H9 (cell line): ENCODE results near the gene POC5. TPM values are rescaled to one million over a fixed set of nuclear protein-coding genes. Genes with fewer than 3 reads are reported as not detected.

ENCODE experiments used
- DNase-seq: peaks from one replicate; pipeline ENCODE4 v3.0.0-alpha.2; 2017
- H2AFZ ChIP-seq: one replicate; pipeline ENCODE4 v1.6.1; 2013; ENCODE audit warnings: mild to moderate bottlenecking, low read length, control low read depth, moderate library complexity
- H2AK5ac ChIP-seq: 2 replicates; pipeline ENCODE4 v1.6.1; 2013; ENCODE audit warnings: low read length, control low read depth, mixed read lengths; ENCODE audit not compliant: insufficient read length
- H2BK120ac ChIP-seq: one replicate; pipeline ENCODE4 v1.6.1; 2013; ENCODE audit warnings: low read depth, mild to moderate bottlenecking, low read length, control low read depth, inconsistent platforms; ENCODE audit not compliant: poor library complexity, severe bottlenecking
- H2BK12ac ChIP-seq: 2 replicates; pipeline ENCODE4 v1.6.1; 2013; ENCODE audit warnings: low read length, control low read depth, mixed read lengths, low read depth; ENCODE audit not compliant: insufficient read length
- H2BK15ac ChIP-seq: 2 replicates; pipeline ENCODE4 v1.6.1; 2013; ENCODE audit warnings: low read depth, low read length, control low read depth
- H2BK20ac ChIP-seq: one replicate; pipeline ENCODE4 v1.6.1; 2013; ENCODE audit warnings: low read depth, mild to moderate bottlenecking, low read length, control low read depth, inconsistent platforms; ENCODE audit not compliant: poor library complexity, severe bottlenecking
- H2BK5ac ChIP-seq: 2 replicates; pipeline ENCODE4 v1.6.1; 2013; ENCODE audit warnings: low read length, control low read depth, mixed read lengths; ENCODE audit not compliant: insufficient read length
- H3K14ac ChIP-seq: 2 replicates; pipeline ENCODE4 v1.6.1; 2013; ENCODE audit warnings: low read length, control low read depth; ENCODE audit not compliant: insufficient read depth
- H3K18ac ChIP-seq: 2 replicates; pipeline ENCODE4 v1.6.1; 2013; ENCODE audit warnings: low read depth, mild to moderate bottlenecking, mixed read lengths, low read length, control low read depth; ENCODE audit not compliant: insufficient read length
- H3K23ac ChIP-seq: 2 replicates; pipeline ENCODE4 v1.6.1; 2013; ENCODE audit warnings: low read length, control low read depth, mixed read lengths, low read depth; ENCODE audit not compliant: insufficient read length
- H3K23me2 ChIP-seq: 2 replicates; pipeline ENCODE4 v1.6.1; 2013; ENCODE audit warnings: low read depth, mild to moderate bottlenecking, mixed read lengths, low read length, control low read depth; ENCODE audit not compliant: insufficient read length, poor library complexity, severe bottlenecking
- H3K27ac ChIP-seq: 2 replicates; pipeline ENCODE4 v1.5.1; 2013; ENCODE audit warnings: low read length, control low read depth, mixed read lengths, low read depth; ENCODE audit not compliant: insufficient read length
- H3K27me3 ChIP-seq: 2 replicates; pipeline ENCODE4 v1.6.1; 2013; ENCODE audit warnings: low read length, control low read depth, inconsistent platforms; ENCODE audit not compliant: insufficient read depth
- H3K4ac ChIP-seq: 2 replicates; pipeline ENCODE4 v1.6.1; 2013; ENCODE audit warnings: low read depth, mild to moderate bottlenecking, control low read depth, inconsistent platforms, low read length, moderate library complexity
- H3K4me1 ChIP-seq: 2 replicates; pipeline ENCODE4 v1.6.1; 2013; ENCODE audit warnings: low read length, control low read depth, inconsistent platforms; ENCODE audit not compliant: insufficient read depth
- H3K4me2 ChIP-seq: 2 replicates; pipeline ENCODE4 v1.6.1; 2013; ENCODE audit warnings: low read length, control low read depth, mixed read lengths; ENCODE audit not compliant: insufficient read length, insufficient read depth
- H3K56ac ChIP-seq: 2 replicates; pipeline ENCODE4 v1.6.1; 2013; ENCODE audit warnings: low read depth, mild to moderate bottlenecking, mixed read lengths, low read length, control low read depth; ENCODE audit not compliant: insufficient read length
- H3K79me1 ChIP-seq: 2 replicates; pipeline ENCODE4 v1.6.1; 2013; ENCODE audit warnings: low read depth, mild to moderate bottlenecking, moderate library complexity, low read length, control low read depth, inconsistent platforms; ENCODE audit not compliant: insufficient read depth, poor library complexity, severe bottlenecking
- H3K79me2 ChIP-seq: 2 replicates; pipeline ENCODE4 v1.6.1; 2013; ENCODE audit warnings: low read length, control low read depth, inconsistent platforms; ENCODE audit not compliant: insufficient read depth
- H3K9ac ChIP-seq: 2 replicates; pipeline ENCODE4 v1.6.1; 2013; ENCODE audit warnings: low read length, control low read depth, mixed read lengths; ENCODE audit not compliant: insufficient read length; ENCODE audit errors: extremely low read depth
- H3K9me3 ChIP-seq: one replicate; pipeline ENCODE4 v1.6.1; 2013; ENCODE audit warnings: low read depth, low read length, inconsistent platforms; ENCODE audit not compliant: control insufficient read depth
- H3T11ph ChIP-seq: one replicate; pipeline ENCODE4 v1.6.1; 2013; ENCODE audit warnings: mild to moderate bottlenecking, low read length, control low read depth, inconsistent platforms
- H4K20me1 ChIP-seq: one replicate; pipeline ENCODE4 v1.6.1; 2013; ENCODE audit not compliant: control insufficient read depth, insufficient read length, insufficient read depth
- H4K5ac ChIP-seq: 2 replicates; pipeline ENCODE4 v1.6.1; 2013; ENCODE audit warnings: low read depth, mild to moderate bottlenecking, mixed read lengths, low read length, control low read depth; ENCODE audit not compliant: insufficient read length
- H4K8ac ChIP-seq: replicated peaks from 2 replicates; pipeline ENCODE4 v1.6.1; 2013; ENCODE audit warnings: low read length, control low read depth, mixed read lengths, low read depth; ENCODE audit not compliant: insufficient read length
- H4K91ac ChIP-seq: 2 replicates; pipeline ENCODE4 v1.6.1; 2013; ENCODE audit warnings: low read depth, mild to moderate bottlenecking, moderate library complexity, mixed read lengths, low read length, control low read depth; ENCODE audit not compliant: insufficient read length
- H3K27ac Mint-ChIP-seq, 3 experiments: 2 replicates in 2 of 3; 3 replicates in 1 of 3; pipeline ENCODE4 v1.8.0; 2020 to 2021; ENCODE audit warnings: mixed read lengths in 3 of 3, mild to moderate bottlenecking in 1 of 3, moderate library complexity in 1 of 3
- H3K27me3 Mint-ChIP-seq: 2 replicates; pipeline ENCODE4 v1.8.0; 2021; ENCODE audit warnings: low read depth, mild to moderate bottlenecking, moderate library complexity, mixed read lengths
- H3K36me3 Mint-ChIP-seq, 3 experiments: 2 replicates in 2 of 3; 3 replicates in 1 of 3; pipeline ENCODE4 v1.8.0; 2020 to 2021; ENCODE audit warnings: low read depth in 3 of 3, mixed read lengths in 3 of 3; ENCODE audit not compliant: insufficient read depth in 1 of 3
- H3K4me1 Mint-ChIP-seq, 2 experiments: 2 replicates each; pipeline ENCODE4 v1.8.0; 2020; ENCODE audit warnings: mixed read lengths in 2 of 2
- H3K4me3 Mint-ChIP-seq, 2 experiments: 2 replicates in 1 of 2; 3 replicates in 1 of 2; pipeline ENCODE4 v1.8.0; 2020 to 2021; ENCODE audit warnings: mild to moderate bottlenecking in 2 of 2, mixed read lengths in 2 of 2, moderate library complexity in 1 of 2
- H3K9me3 Mint-ChIP-seq, 2 experiments: 2 replicates in 1 of 2; 3 replicates in 1 of 2; pipeline ENCODE4 v1.8.0; 2020; ENCODE audit warnings: mild to moderate bottlenecking in 2 of 2, mixed read lengths in 2 of 2, moderate library complexity in 1 of 2
- CTCF ChIP-seq: fragments of 200-600 bp; sonication (generic); conservative IDR thresholded peaks from 3 replicates; pipeline ENCODE4 v1.8.0; 2021; ENCODE audit warnings: antibody characterized with exemption, mild to moderate bottlenecking
- WGBS: extraction: QIAGEN DNeasy Blood & Tissue Kit; methylation state at CpG from one replicate; pipeline ENCODE4 v1.1.7; 2013; ENCODE audit warnings: missing lambda C conversion rate, low lambda C conversion rate, mixed read lengths; ENCODE audit not compliant: insufficient read length; ENCODE audit errors: extremely low coverage; 5-methylcytosine and 5-hydroxymethylcytosine counted together
- total RNA-seq: library from RNA; stranded (reverse); gene quantifications from 2 replicates; pipeline ENCODE4 v1.2.1, GENCODE V29; 2021

Gene POC5
- total RNA-seq, 1 experiment from 2014 or later = 12.2 TPM

GRCh38 chr5:75720882-75721281, 3.6 kb upstream of the POC5 start:
- Mint-ChIP-seq H3K27me3 (peaks cover 2% of the 10 kb centered on the region), H3K4me3 (no peak overlapping the region), H3K27ac (no peak overlapping the region), H3K9me3 (no peaks in the 10 kb centered on the region), H3K4me1 (peaks cover 12 to 14% of the 10 kb centered on the region in 2 experiments), H3K36me3 (no peaks in the 10 kb centered on the region)
- no peak overlapping the region for H3K4me2 ChIP-seq
- no peaks in the 10 kb centered on the region for H3K79me1 ChIP-seq
- no peak for TF ChIP-seq CTCF
- no peak overlapping the region for H4K91ac ChIP-seq
- no peak overlapping the region for H4K8ac ChIP-seq
- no peak overlapping the region for H2AFZ ChIP-seq
- no peak overlapping the region for H2BK120ac ChIP-seq
- no peak overlapping the region for H3K27ac ChIP-seq
- no peak overlapping the region for H2BK5ac ChIP-seq
- no peak overlapping the region for H3K9ac ChIP-seq
- DNase-seq = no peak
- H3K27me3 ChIP-seq = no peaks in the 10 kb centered on the region
- WGBS = no CpG with 5 or more reads among the region's 5 CpGs
- no peaks in the 10 kb centered on the region for H3K4me1 ChIP-seq
- no peak overlapping the region for H4K5ac ChIP-seq
- no peak overlapping the region for H3K18ac ChIP-seq
- no peaks in the 10 kb centered on the region for H4K20me1 ChIP-seq
- no peak overlapping the region for H2AK5ac ChIP-seq
- no peak overlapping the region for H2BK20ac ChIP-seq
- H3K79me2 ChIP-seq = no peaks in the 10 kb centered on the region
- no peak overlapping the region for H3K4ac ChIP-seq
- H3K23me2 ChIP-seq = peaks cover 4% of the 10 kb centered on the region
- H3K56ac ChIP-seq = no peak overlapping the region
- no peak overlapping the region for H2BK12ac ChIP-seq
- H3K9me3 ChIP-seq = no peaks in the 10 kb centered on the region
- H3K14ac ChIP-seq = no peak overlapping the region
- no peak overlapping the region for H2BK15ac ChIP-seq
- H3T11ph ChIP-seq = no peak overlapping the region
- H3K23ac ChIP-seq = no peak overlapping the region
